H1 (cell line): ENCODE results near the gene SAPCD1. TPM values are rescaled to one million over a fixed set of nuclear protein-coding genes. Genes with fewer than 3 reads are reported as not detected.

Source experiments
- CTCF ChIA-PET: fragments of 300-600 bp; sonication (Branson Sonifier 250); formaldehyde crosslinking; loops from one replicate; lab custom pipeline; 2021; ENCODE audit not compliant: partially characterized antibody; lab: Charles Lee
- POLR2A ChIA-PET: fragments of 300-600 bp; sonication (Branson Sonifier 250); formaldehyde crosslinking; loops from one replicate; lab custom pipeline; 2021; ENCODE audit warnings: inconsistent platforms; ENCODE audit not compliant: partially characterized antibody; lab: Charles Lee
- DNase-seq, 2 experiments: peaks; one replicate each; pipeline versions ENCODE4 v3.0.0 to v3.0.0-alpha.2; 2010 to 2022; ENCODE audit warnings: low spot score in 2 of 2, low read depth in 1 of 2, mixed read lengths in 1 of 2
- FAIRE-seq: peaks from 2 replicates; lab custom pipeline; 2011; peaks lifted over from hg19 to GRCh38; lab: Jason Lieb, UNC
- H2AFZ ChIP-seq: 2 replicates; pipeline ENCODE4 v1.8.1; 2012; ENCODE audit warnings: low read length, inconsistent platforms
- H2AK5ac ChIP-seq: 2 replicates; pipeline ENCODE4 v1.6.1; 2013; ENCODE audit warnings: low read depth, low read length
- H2BK120ac ChIP-seq: replicated peaks from 2 replicates; pipeline ENCODE3; 2013; ENCODE audit warnings: low read depth, low read length, inconsistent platforms
- H2BK12ac ChIP-seq: 2 replicates; pipeline ENCODE4 v1.6.1; 2013; ENCODE audit warnings: low read depth, low read length
- H2BK15ac ChIP-seq: 2 replicates; pipeline ENCODE4 v1.6.1; 2013; ENCODE audit warnings: low read length
- H2BK20ac ChIP-seq: 2 replicates; pipeline ENCODE4 v1.6.1; 2013; ENCODE audit warnings: low read length
- H2BK5ac ChIP-seq: 2 replicates; pipeline ENCODE4 v1.6.1; 2013; ENCODE audit warnings: low read depth, low read length
- H3K14ac ChIP-seq: 2 replicates; pipeline ENCODE4 v1.6.1; 2013; ENCODE audit warnings: inconsistent platforms; ENCODE audit not compliant: insufficient read length
- H3K18ac ChIP-seq: 2 replicates; pipeline ENCODE4 v1.6.1; 2013; ENCODE audit warnings: low read length; ENCODE audit errors: extremely low read depth
- H3K23ac ChIP-seq: 2 replicates; pipeline ENCODE4 v1.6.1; 2013; ENCODE audit warnings: inconsistent platforms; ENCODE audit not compliant: insufficient read length
- H3K23me2 ChIP-seq: 2 replicates; pipeline ENCODE4 v1.6.1; 2013; ENCODE audit warnings: low read depth, low read length
- H3K27ac ChIP-seq: 2 replicates; pipeline ENCODE4 v1.6.1; 2011; ENCODE audit warnings: low read depth, low read length, inconsistent platforms
- H3K27me3 ChIP-seq, 4 experiments: replicated peaks in 1 of 4; 1 replicate in 1 of 4; 2 replicates in 3 of 4; pipeline versions ENCODE4 v1.6.1 to v1.8.1; 2011 to 2013; ENCODE audit warnings: low read length in 3 of 4, mild to moderate bottlenecking in 3 of 4, inconsistent platforms in 2 of 4, mixed read lengths in 2 of 4, moderate library complexity in 1 of 4; ENCODE audit not compliant: control insufficient read depth in 3 of 4, insufficient read depth in 3 of 4; ENCODE audit errors: extremely low read depth in 1 of 4
- H3K36me3 ChIP-seq, 4 experiments: 2 replicates each; pipeline versions ENCODE4 v1.6.1 to v1.8.1; 2011 to 2013; ENCODE audit warnings: mild to moderate bottlenecking in 4 of 4, low read length in 3 of 4, moderate library complexity in 2 of 4, control low read depth in 1 of 4, inconsistent platforms in 1 of 4; ENCODE audit not compliant: insufficient read depth in 4 of 4, control insufficient read depth in 2 of 4
- H3K4ac ChIP-seq: replicated peaks from 2 replicates; pipeline ENCODE3; 2013; ENCODE audit warnings: low read length, low read depth, mixed read lengths, inconsistent platforms; ENCODE audit not compliant: insufficient read length
- H3K4me1 ChIP-seq, 4 experiments: replicated peaks in 1 of 4; 1 replicate in 1 of 4; 2 replicates in 3 of 4; pipeline versions ENCODE4 v1.6.1 to v1.8.1; 2011 to 2013; ENCODE audit warnings: low read length in 3 of 4, inconsistent platforms in 2 of 4, mixed read lengths in 1 of 4; ENCODE audit not compliant: insufficient read depth in 4 of 4, control insufficient read depth in 3 of 4
- H3K4me2 ChIP-seq, 2 experiments: 2 replicates each; pipeline versions ENCODE4 v1.6.1 to v1.8.1; 2011 to 2013; ENCODE audit warnings: low read depth in 2 of 2, low read length in 2 of 2, control low read depth in 1 of 2, inconsistent platforms in 1 of 2, mild to moderate bottlenecking in 1 of 2; ENCODE audit not compliant: insufficient read depth in 1 of 2
- H3K4me3 ChIP-seq, 4 experiments: fragments of 200-600, 300-600 bp in 1 of 4; sonication (generic), shearing (Covaris generic), sonication (Bioruptor Twin) in 1 of 4; 2 replicates each; pipeline versions ENCODE4 v1.5.1 to v1.8.1; 2011 to 2016; ENCODE audit warnings: low read length in 4 of 4, low read depth in 3 of 4, control low read depth in 2 of 4, inconsistent platforms in 2 of 4, mild to moderate bottlenecking in 2 of 4, mixed read lengths in 1 of 4, moderate library complexity in 1 of 4; ENCODE audit not compliant: insufficient read depth in 2 of 4; ENCODE audit errors: extremely low read depth in 1 of 4
- H3K56ac ChIP-seq: replicated peaks from 2 replicates; pipeline ENCODE3; 2013; ENCODE audit warnings: low read depth, mild to moderate bottlenecking, mixed read lengths, low read length, inconsistent platforms; ENCODE audit not compliant: insufficient read length
- H3K79me1 ChIP-seq: 2 replicates; pipeline ENCODE4 v1.6.1; 2013; ENCODE audit warnings: low read depth, low read length, control low read depth
- H3K79me2 ChIP-seq, 2 experiments: 2 replicates each; pipeline versions ENCODE4 v1.6.1 to v1.8.1; 2012 to 2013; ENCODE audit warnings: low read length in 2 of 2, mild to moderate bottlenecking in 2 of 2, inconsistent platforms in 1 of 2; ENCODE audit not compliant: insufficient read depth in 2 of 2, control insufficient read depth in 1 of 2
- H3K9ac ChIP-seq, 4 experiments: replicated peaks in 1 of 4; 1 replicate in 1 of 4; 2 replicates in 3 of 4; pipeline versions ENCODE4 v1.6.1 to v1.8.1; 2011 to 2013; ENCODE audit warnings: low read depth in 3 of 4, low read length in 3 of 4, control low read depth in 2 of 4, mild to moderate bottlenecking in 2 of 4, moderate library complexity in 2 of 4, inconsistent platforms in 1 of 4; ENCODE audit errors: extremely low read depth in 1 of 4
- H3K9me3 ChIP-seq, 2 experiments: 2 replicates each; pipeline versions ENCODE4 v1.6.1 to v1.8.1; 2012 to 2013; ENCODE audit warnings: mild to moderate bottlenecking in 2 of 2, moderate library complexity in 2 of 2, control low read depth in 1 of 2, inconsistent platforms in 1 of 2, low read depth in 1 of 2, low read length in 1 of 2, mixed read lengths in 1 of 2; ENCODE audit not compliant: insufficient read depth in 2 of 2
- H4K20me1 ChIP-seq, 2 experiments: replicated peaks in 1 of 2; 2 replicates each; pipeline versions ENCODE3 to v1.8.1; 2011 to 2013; ENCODE audit warnings: inconsistent platforms in 2 of 2, low read length in 2 of 2, mild to moderate bottlenecking in 1 of 2; ENCODE audit not compliant: insufficient read depth in 2 of 2, control insufficient read depth in 1 of 2
- H4K5ac ChIP-seq: 2 replicates; pipeline ENCODE4 v1.6.1; 2013; ENCODE audit warnings: low read length, low read depth, mixed read lengths, inconsistent platforms; ENCODE audit not compliant: insufficient read length
- H4K8ac ChIP-seq: 2 replicates; pipeline ENCODE4 v1.8.0; 2013; ENCODE audit warnings: mild to moderate bottlenecking, moderate library complexity, low read length, inconsistent platforms; ENCODE audit not compliant: insufficient read depth; ENCODE audit errors: extremely low read depth
- H4K91ac ChIP-seq: replicated peaks from 2 replicates; pipeline ENCODE3; 2013; ENCODE audit warnings: low read length, mixed read lengths, inconsistent platforms; ENCODE audit not compliant: insufficient read length
- CEBPB ChIP-seq: IDR thresholded peaks from 2 replicates; pipeline ENCODE4 v1.6.1; 2012; ENCODE audit warnings: low read depth, low read length
- CTCF ChIP-seq, 3 experiments: IDR thresholded peaks; 1 replicate in 2 of 3; 2 replicates in 1 of 3; pipeline versions ENCODE4 v1.5.1 to v1.6.1; 2011; ENCODE audit warnings: low read length in 3 of 3, mild to moderate bottlenecking in 3 of 3, inconsistent platforms in 2 of 3, low read depth in 1 of 3, moderate library complexity in 1 of 3; ENCODE audit not compliant: insufficient read depth in 1 of 3; ENCODE audit errors: control extremely low read depth in 1 of 3
- EGR1 ChIP-seq: IDR thresholded peaks from 2 replicates; pipeline ENCODE4 v1.6.1; 2011; ENCODE audit warnings: low read depth, low read length, borderline replicate concordance
- EZH2 ChIP-seq: fragments of 200-600 bp; sonication (generic); IDR thresholded peaks from 2 replicates; pipeline ENCODE4 v1.7.1; 2012; ENCODE audit warnings: low read depth, mild to moderate bottlenecking, moderate library complexity, low read length, inconsistent platforms; ENCODE audit not compliant: severe bottlenecking
- GTF2F1 ChIP-seq: IDR thresholded peaks from 2 replicates; pipeline ENCODE4 v1.6.1; 2012; ENCODE audit warnings: low read depth, low read length, improper control_type of control experiment, borderline replicate concordance
- POU5F1 ChIP-seq: IDR thresholded peaks from 2 replicates; pipeline ENCODE4 v1.6.1; 2011; ENCODE audit warnings: low read depth, mild to moderate bottlenecking, low read length, moderate library complexity
- RAD21 ChIP-seq, 2 experiments: IDR thresholded peaks in 1 of 2; conservative IDR thresholded peaks in 1 of 2; 2 replicates each; pipeline ENCODE4 v1.6.1; 2011; ENCODE audit warnings: low read depth in 2 of 2, low read length in 2 of 2, improper control_type of control experiment in 1 of 2, inconsistent platforms in 1 of 2, mild to moderate bottlenecking in 1 of 2, moderate library complexity in 1 of 2
- RFX5 ChIP-seq: IDR thresholded peaks from 2 replicates; pipeline ENCODE4 v1.6.1; 2011; ENCODE audit warnings: low read depth, low read length, improper control_type of control experiment, borderline replicate concordance
- SIRT6 ChIP-seq: IDR thresholded peaks from one replicate; pipeline ENCODE4 v1.7.1; 2012; ENCODE audit warnings: low read length, inconsistent platforms
- TBP ChIP-seq: IDR thresholded peaks from 2 replicates; pipeline ENCODE4 v1.6.1; 2011; ENCODE audit warnings: low read depth, low read length, improper control_type of control experiment
- TEAD4 ChIP-seq: IDR thresholded peaks from 2 replicates; pipeline ENCODE4 v1.6.1; 2012; ENCODE audit warnings: low read depth, low read length, inconsistent platforms, mixed read lengths
- WGBS, 2 experiments: shearing (Covaris generic) in 1 of 2; methylation state at CpG; one replicate each; pipeline versions ENCODE4 v1.1.6 to v1.1.7; 2013 to 2015; ENCODE audit warnings: low lambda C conversion rate in 2 of 2, mixed read lengths in 2 of 2, inconsistent platforms in 1 of 2, low coverage in 1 of 2, missing lambda C conversion rate in 1 of 2; ENCODE audit not compliant: insufficient replicate concordance in 2 of 2, insufficient coverage in 1 of 2, insufficient read length in 1 of 2; ENCODE audit errors: extremely low coverage in 1 of 2, missing lambda C conversion rate in 1 of 2; 5-methylcytosine and 5-hydroxymethylcytosine counted together
- polyA plus RNA-seq, 7 experiments: library from polyadenylated mRNA; depleted of rRNA in 3 of 7; stranded (reverse) in 5 of 7; unstranded in 2 of 7; fragments of >200 nt in 5 of 7; fragments of 200-250 nt in 2 of 7; gene quantifications; 1 replicate in 5 of 7; 2 replicates in 1 of 7; 4 replicates in 1 of 7; pipeline versions ENCODE4 v1.2.1 to v1.2.3, GENCODE V29; 2011 to 2013; ENCODE audit warnings: missing spikeins in 2 of 7, mixed read lengths in 2 of 7
- total RNA-seq: library from RNA; stranded (reverse); fragmentation: NEBNext Ultra II Directional; extraction: Animal tissue kit (Norgen Biotek cat#: 25700); gene quantifications from 2 replicates; pipeline ENCODE4 v1.2.1, GENCODE V29; 2021

SAPCD1 gene
- total and polyA plus RNA-seq, 2 of the 8 experiments (the other 6 are each of a cell fraction or from before 2014, with no cell fraction given): 3.1 to 5.9 TPM

DNA sequence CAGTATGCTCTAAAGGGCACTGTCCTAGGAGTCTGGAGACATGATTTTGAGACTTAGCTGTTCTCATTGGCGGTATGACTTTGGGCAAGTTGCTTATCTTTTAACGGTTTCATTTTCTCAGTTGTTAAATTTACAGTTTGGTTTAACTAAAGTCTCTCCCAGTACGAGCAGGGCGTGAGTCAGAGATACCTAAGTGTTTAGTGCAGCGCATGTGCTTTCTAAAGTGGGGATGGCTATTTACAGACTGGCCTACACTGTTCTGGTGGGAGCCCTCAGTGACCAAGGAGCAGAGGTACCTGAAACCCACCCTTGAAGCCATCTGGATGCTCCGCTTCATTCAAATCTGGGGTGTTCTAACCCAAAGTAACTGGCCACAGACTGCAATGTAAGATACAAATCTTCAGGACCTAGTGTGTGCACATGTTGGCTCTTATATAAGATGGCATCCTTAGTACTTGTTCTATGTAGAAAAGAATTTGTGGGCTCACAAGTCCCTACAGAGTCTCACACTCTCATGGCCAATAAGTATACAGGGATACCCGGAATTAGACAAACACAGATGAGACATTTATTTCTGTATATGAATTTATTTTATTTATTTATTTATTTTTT is 11.9 kb upstream of the SAPCD1 start:
- H3K4me2 ChIP-seq: no peak overlapping the region
- 91% methylated on average over 7 of the region's 7 CpGs; no CpG with 5 or more reads in 1 of the 2 experiments for WGBS, 2 experiments
- no peak for TF ChIP-seq RAD21 (IDR thresholded peaks at IDR 0.05 in 1 of 2, conservative IDR thresholded peaks at IDR 0.05 in 1 of 2; ENCODE audit: low read depth in 2 of 2, low read length in 2 of 2)
- TF ChIP-seq CEBPB: no peak
- no peak for TF ChIP-seq SIRT6
- no peak for TF ChIP-seq RFX5
- TF ChIP-seq CTCF (IDR thresholded peaks at IDR 0.05; ENCODE audit: control extremely low read depth in 1 of 3, insufficient read depth in 1 of 3, low read depth in 1 of 3, low read length in 3 of 3): no peak
- no peak for TF ChIP-seq GTF2F1
- no peak for TF ChIP-seq POU5F1
- TF ChIP-seq TEAD4: no peak
- TF ChIP-seq EGR1: no peak
- TF ChIP-seq EZH2: no peak
- no peak for TF ChIP-seq TBP

More for the DNA sequence above, 11.9 kb upstream of the SAPCD1 start:
- Histone ChIP-seq H3K23ac (no peak overlapping the region), H3K14ac (no peak overlapping the region), H2AK5ac (no peak overlapping the region), H3K79me2 (no peaks in the 10 kb centered on the region), H4K20me1 (no peaks in the 10 kb centered on the region), H2BK20ac (no peak overlapping the region), H2AFZ (no peak overlapping the region), H4K5ac (no peak overlapping the region), H3K4me3 (no peak overlapping the region), H3K27ac (no peak overlapping the region), H3K36me3 (peaks cover 0 to 7% (median 0%) of the 10 kb centered on the region in 4 experiments; a peak in 2 of 8 replicates), H2BK5ac (no peak overlapping the region), H4K91ac (no peak overlapping the region), H2BK15ac (no peak overlapping the region), H3K23me2 (no peaks in the 10 kb centered on the region), H2BK120ac (no peak overlapping the region), H3K4me1 (no peaks in the 10 kb centered on the region), H3K18ac (no peak overlapping the region), H3K4ac (no peak overlapping the region), H3K79me1 (no peaks in the 10 kb centered on the region), H4K8ac (no peak overlapping the region), H2BK12ac (no peak overlapping the region), H3K9ac (no peak overlapping the region), H3K9me3 (no peaks in the 10 kb centered on the region), H3K56ac (no peak overlapping the region), H3K27me3 (no peaks in the 10 kb centered on the region)
- no peak for DNase-seq
- no peak for FAIRE-seq
- CTCF ChIA-PET: interaction anchor here (0.7 to 4.2 kb wide), 4 partner anchors 20 to 140 kb away, joined by 3 to 25 read pairs (median 8); partner anchors contain the start of gene DDAH2
- POLR2A ChIA-PET: interaction anchor here (0.7 to 4.8 kb wide), 9 partner anchors 8 to 77 kb away, joined by 3 to 33 read pairs (median 4); partner anchors contain the start of genes HSPA1B, MSH5, SAPCD1 and VARS1
